HepG2 (cell line): ENCODE data around the gene ZNF79. TPM values are rescaled to one million over a fixed set of nuclear protein-coding genes. Genes with fewer than 3 reads are reported as not detected.

Source experiments
- ATAC-seq: fragments of 200-7000 bp; cut with Tn5 transposase; 3 replicates; pipeline ENCODE4 v1.9.1; 2020; ENCODE audit warnings: mild to moderate bottlenecking, moderate library complexity
- BruUV-seq: library from RNA; stranded (reverse); fragments of 400-500 nt; replicated peaks from 2 replicates; lab custom pipeline; 2021; lab: Mats Ljungman, UMichigan
- CTCF ChIA-PET: fragments of 300-600 bp; formaldehyde crosslinking; extraction: SDS; loops from one replicate; lab custom pipeline; 2021; ENCODE audit warnings: low total read pairs, inconsistent platforms, low intra/inter-chr PET ratio; lab: Yijun Ruan, JAX
- POLR2A ChIA-PET: fragments of 350-600 bp; sonication (Branson Sonifier 250); formaldehyde crosslinking; loops from one replicate; lab custom pipeline; 2020; ENCODE audit warnings: antibody characterized with exemption, inconsistent platforms; lab: Yijun Ruan, JAX
- DNase-seq: peaks from one replicate; pipeline ENCODE4 v3.0.0-alpha.2; 2015; ENCODE audit warnings: low spot score
- FAIRE-seq: peaks from 3 replicates; lab custom pipeline; 2011; peaks lifted over from hg19 to GRCh38; lab: Jason Lieb, UNC
- H2AFZ ChIP-seq: one replicate; pipeline ENCODE4 v1.6.1; 2011; ENCODE audit warnings: low read length, inconsistent platforms
- H3K27ac ChIP-seq: fragments of 300-600 bp; 3 replicates; pipeline ENCODE4 v1.8.0; 2011; ENCODE audit warnings: mixed run types, mild to moderate bottlenecking, mixed read lengths, low read length, inconsistent platforms; ENCODE audit not compliant: insufficient read depth; ENCODE audit errors: extremely low read length
- H3K27me3 ChIP-seq, 2 experiments: fragments of 200-600 bp in 1 of 2; 2 replicates in 1 of 2; 3 replicates in 1 of 2; pipeline versions ENCODE4 v1.6.0 to v1.8.0; 2011; ENCODE audit warnings: low read length in 2 of 2, mild to moderate bottlenecking in 2 of 2, moderate library complexity in 2 of 2, inconsistent platforms in 1 of 2; ENCODE audit not compliant: insufficient read depth in 2 of 2, control insufficient read depth in 1 of 2
- H3K36me3 ChIP-seq, 2 experiments: fragments of 200-600 bp in 1 of 2; replicated peaks in 1 of 2; 2 replicates in 1 of 2; 3 replicates in 1 of 2; pipeline versions ENCODE4 v1.5.1 to v1.8.0; 2011; ENCODE audit warnings: low read length in 2 of 2, inconsistent platforms in 1 of 2; ENCODE audit not compliant: insufficient read depth in 2 of 2, control insufficient read depth in 1 of 2
- H3K4me1 ChIP-seq: 2 replicates; pipeline ENCODE4 v1.5.1; 2012; ENCODE audit warnings: low read length, inconsistent platforms; ENCODE audit not compliant: insufficient read depth
- H3K4me2 ChIP-seq: 2 replicates; pipeline ENCODE4 v1.6.0; 2011; ENCODE audit warnings: low read depth, low read length, inconsistent platforms
- H3K4me3 ChIP-seq, 3 experiments: fragments of 200-600 bp in 1 of 3; sonication (generic), shearing (Covaris generic) in 1 of 3; replicated peaks in 1 of 3; 2 replicates each; pipeline ENCODE4 v1.5.1; 2011 to 2016; ENCODE audit warnings: low read length in 3 of 3, inconsistent platforms in 2 of 3, low read depth in 2 of 3, mild to moderate bottlenecking in 2 of 3, control low read depth in 1 of 3, mixed read lengths in 1 of 3; ENCODE audit not compliant: insufficient read depth in 1 of 3
- H3K79me2 ChIP-seq: one replicate; pipeline ENCODE4 v1.6.1; 2011; ENCODE audit warnings: low read length, inconsistent platforms; ENCODE audit not compliant: insufficient read depth
- H3K9ac ChIP-seq: 2 replicates; pipeline ENCODE4 v1.6.0; 2011; ENCODE audit warnings: mild to moderate bottlenecking, low read depth, low read length, inconsistent platforms; ENCODE audit not compliant: insufficient read depth
- H3K9me3 ChIP-seq: 2 replicates; pipeline ENCODE4 v1.5.1; 2012; ENCODE audit warnings: mild to moderate bottlenecking, low read length
- H4K20me1 ChIP-seq: 2 replicates; pipeline ENCODE4 v1.6.0; 2011; ENCODE audit warnings: inconsistent platforms, mild to moderate bottlenecking, low read length, moderate library complexity; ENCODE audit not compliant: insufficient read depth
- ATF4 ChIP-seq, 2 experiments: fragments of 450-650 bp in 1 of 2; sonication (generic) in 1 of 2; formaldehyde crosslinking; IDR thresholded peaks; 2 replicates each; pipeline versions ENCODE4 v1.5.0 to v1.8.0; 2020 to 2022; ENCODE audit warnings: mild to moderate bottlenecking in 1 of 2, missing genetic modification reagents in 1 of 2
- BATF2 ChIP-seq: sonication (generic); formaldehyde crosslinking; IDR thresholded peaks from 2 replicates; pipeline ENCODE4 v1.8.0; 2022; ENCODE audit warnings: mild to moderate bottlenecking, missing genetic modification reagents, moderate library complexity
- CBX5 ChIP-seq: sonication (generic); formaldehyde crosslinking; IDR thresholded peaks from 2 replicates; pipeline ENCODE4 v1.4.0; 2020; ENCODE audit warnings: missing genetic modification reagents, borderline replicate concordance
- ETS1 ChIP-seq: sonication (generic); formaldehyde crosslinking; IDR thresholded peaks from 2 replicates; pipeline ENCODE4 v1.4.0; 2020; ENCODE audit warnings: missing genetic modification reagents
- GATA4 ChIP-seq: sonication (generic); IDR thresholded peaks from 2 replicates; pipeline ENCODE4 v1.6.1; 2016; ENCODE audit warnings: antibody characterized with exemption, low read depth, borderline replicate concordance
- ISX ChIP-seq: sonication (generic); formaldehyde crosslinking; conservative IDR thresholded peaks from 2 replicates; pipeline ENCODE4 v1.5.0; 2020; ENCODE audit warnings: missing genetic modification reagents
- KAT8 ChIP-seq: IDR thresholded peaks from 2 replicates; pipeline ENCODE4 v1.6.1; 2016; ENCODE audit warnings: missing genetic modification reagents, missing compliant biosample characterization
- KDM5B ChIP-seq: sonication (generic); formaldehyde crosslinking; IDR thresholded peaks from 2 replicates; pipeline ENCODE4 v1.4.0; 2020; ENCODE audit warnings: missing genetic modification reagents, mild to moderate bottlenecking, borderline replicate concordance
- MAZ ChIP-seq, 2 experiments: sonication (generic) in 1 of 2; formaldehyde crosslinking in 1 of 2; IDR thresholded peaks; 2 replicates each; pipeline versions ENCODE4 v1.5.0 to v1.6.1; 2012 to 2020; ENCODE audit warnings: low read depth in 2 of 2, mild to moderate bottlenecking in 2 of 2, borderline replicate concordance in 1 of 2, improper control_type of control experiment in 1 of 2, low read length in 1 of 2, missing genetic modification reagents in 1 of 2, moderate library complexity in 1 of 2
- POGZ ChIP-seq: sonication (generic); formaldehyde crosslinking; IDR thresholded peaks from 2 replicates; pipeline ENCODE4 v1.4.0; 2020; ENCODE audit warnings: mild to moderate bottlenecking, missing genetic modification reagents
- RBFOX2 ChIP-seq: fragments of 200-400 bp; formaldehyde crosslinking; IDR thresholded peaks from 2 replicates; pipeline ENCODE4 v1.6.1; 2017; ENCODE audit warnings: low read depth, mild to moderate bottlenecking, low read length
- TEAD2 ChIP-seq: sonication (generic); formaldehyde crosslinking; IDR thresholded peaks from 2 replicates; pipeline ENCODE4 v1.9.0; 2021; ENCODE audit warnings: missing genetic modification reagents
- THYN1 ChIP-seq: sonication (generic); formaldehyde crosslinking; IDR thresholded peaks from 2 replicates; pipeline ENCODE4 v1.8.1; 2023; ENCODE audit warnings: low read depth, mild to moderate bottlenecking, moderate library complexity, missing genetic modification reagents, borderline replicate concordance
- ZBTB1 ChIP-seq: sonication (generic); formaldehyde crosslinking; IDR thresholded peaks from 2 replicates; pipeline ENCODE4 v1.4.0; 2020; ENCODE audit warnings: missing genetic modification reagents, borderline replicate concordance
- ZFP36L1 ChIP-seq: sonication (generic); formaldehyde crosslinking; IDR thresholded peaks from 2 replicates; pipeline ENCODE4 v1.8.0; 2022; ENCODE audit warnings: mild to moderate bottlenecking, missing genetic modification reagents, moderate library complexity
- ZNF205 ChIP-seq: IDR thresholded peaks from 2 replicates; pipeline ENCODE4 v1.6.1; 2018; ENCODE audit warnings: missing biosample characterization, missing genetic modification reagents
- ZNF543 ChIP-seq: sonication (generic); formaldehyde crosslinking; IDR thresholded peaks from 2 replicates; pipeline ENCODE4 v1.4.0; 2020; ENCODE audit warnings: mild to moderate bottlenecking, missing genetic modification reagents
- ZNF687 ChIP-seq: sonication (generic); formaldehyde crosslinking; IDR thresholded peaks from 2 replicates; pipeline ENCODE4 v1.5.1; 2020; ENCODE audit warnings: mild to moderate bottlenecking, missing genetic modification reagents, moderate library complexity
- WGBS: methylation state at CpG from one replicate; pipeline ENCODE4 v1.1.6; 2017; ENCODE audit warnings: low lambda C conversion rate; 5-methylcytosine and 5-hydroxymethylcytosine counted together
- in situ Hi-C: cut with HindIII; loops from 2 replicates; pipeline ENCODE4 v1.10.0; 2017; ENCODE audit warnings: low pct_unique_long_range_greater_than_20kb; ENCODE audit not compliant: extremely low pct_ligation_motif_present
- intact Hi-C: fragments of 100-400 bp; cut with micrococcal nuclease; formaldehyde crosslinking; loops from one replicate; pipeline ENCODE4 v1.10.0; 2022; ENCODE audit not compliant: unreplicated experiment
- polyA plus RNA-seq, 8 experiments: library from polyadenylated mRNA; depleted of rRNA in 3 of 8; stranded (reverse) in 7 of 8; unstranded in 1 of 8; fragments of >200 nt; fragmentation: Illumina TruSeq in 4 of 8; extraction: Trizol in 4 of 8; gene quantifications; 2 replicates each; pipeline versions ENCODE4 v1.2.1 to v1.2.3, GENCODE V29; 2011 to 2016; ENCODE audit warnings: low read depth in 4 of 8, missing spikeins in 1 of 8, mixed read lengths in 1 of 8; ENCODE audit not compliant: insufficient read depth in 1 of 8
- total RNA-seq, 5 experiments: library from RNA; depleted of rRNA; stranded (reverse); fragments of >200 nt; fragmentation: Illumina TruSeq; extraction: Trizol; gene quantifications; 2 replicates each; pipeline ENCODE4 v1.2.3, GENCODE V29; 2016; ENCODE audit warnings: low read depth in 1 of 5

The ZNF79 gene
- total and polyA plus RNA-seq, 2 of the 13 experiments (the other 11 are each of a cell fraction or from before 2014, with no cell fraction given) = 3.7 to 8.1 TPM

- Histone ChIP-seq H3K4me1 (peaks cover under 1% of the 10 kb centered on the region), H2AFZ (no peak overlapping the region), H3K36me3 (peaks cover 6 to 17% of the 10 kb centered on the region in 2 experiments; a peak in 3 of 5 replicates), H3K79me2 (no peaks in the 10 kb centered on the region), H3K4me2 (no peak overlapping the region), H3K9ac (no peak overlapping the region), H3K27me3 (no peaks in the 10 kb centered on the region), H3K4me3 (no peak overlapping the region), H4K20me1 (no peaks in the 10 kb centered on the region), H3K27ac (no peak overlapping the region), H3K9me3 (no peaks in the 10 kb centered on the region)
- POLR2A ChIA-PET = no interaction called here
- WGBS = 98% methylated on average over 9 of the region's 10 CpGs
- CTCF ChIA-PET = no interaction called here
- ATAC-seq = no peak
- no TSS peak for BruUV-seq
- intact Hi-C loops = no loop called here
- no peak for FAIRE-seq
- no peak for DNase-seq
- in situ Hi-C loops = no loop called here
- TF ChIP-seq ZNF543 (CRISPR knock-in tag) (no peak), TEAD2 (CRISPR knock-in tag) (no peak), ZFP36L1 (no peak), THYN1 (CRISPR knock-in tag) (no peak), MAZ (IDR thresholded peaks at IDR 0.05; ENCODE audit: borderline replicate concordance, low read depth, low read length) (no peak), MAZ (CRISPR knock-in tag; IDR thresholded peaks at IDR 0.05; ENCODE audit: low read depth) (no peak), POGZ (CRISPR knock-in tag) (no peak), CBX5 (CRISPR knock-in tag) (no peak), ZBTB1 (CRISPR knock-in tag) (no peak), KDM5B (CRISPR knock-in tag) (no peak), ZNF205 (CRISPR knock-in tag) (no peak), ZNF687 (CRISPR knock-in tag) (no peak), ISX (CRISPR knock-in tag) (no peak), RBFOX2 (no peak), GATA4 (no peak), ETS1 (CRISPR knock-in tag) (no peak), KAT8 (no peak), BATF2 (no peak), ATF4 (CRISPR knock-in tag; IDR thresholded peaks at IDR 0.05) (no peak)
Observed at GRCh38 chr9:127473501-127473900, 49.3 kb downstream of the ZNF79 start.
